Ishikawa (cell line): ENCODE results near the gene DOCK1.

ENCODE experiments used
- CEBPB ChIP-seq: IDR thresholded peaks from 2 replicates; pipeline ENCODE4 v1.6.1; 2012
- CREB1 ChIP-seq: IDR thresholded peaks from 2 replicates; pipeline ENCODE4 v1.6.1; 2012; ENCODE audit warnings: low read depth
- EGR1 ChIP-seq: IDR thresholded peaks from 2 replicates; pipeline ENCODE4 v1.6.1; 2012
- EP300 ChIP-seq: IDR thresholded peaks from 2 replicates; pipeline ENCODE4 v1.6.1; 2012; ENCODE audit warnings: borderline replicate concordance
- FOXM1 ChIP-seq: IDR thresholded peaks from 2 replicates; pipeline ENCODE4 v1.6.1; 2012; ENCODE audit warnings: low read depth, borderline replicate concordance
- MAX ChIP-seq: IDR thresholded peaks from 2 replicates; pipeline ENCODE4 v1.6.1; 2012
- RAD21 ChIP-seq: IDR thresholded peaks from 2 replicates; pipeline ENCODE4 v1.6.1; 2012; ENCODE audit warnings: low read depth
- REST ChIP-seq: IDR thresholded peaks from 2 replicates; pipeline ENCODE4 v1.6.1; 2012; ENCODE audit warnings: low read depth, mild to moderate bottlenecking
- TAF1 ChIP-seq: IDR thresholded peaks from 2 replicates; pipeline ENCODE4 v1.6.1; 2012; ENCODE audit warnings: low read depth, mild to moderate bottlenecking
- TCF12 ChIP-seq: IDR thresholded peaks from 2 replicates; pipeline ENCODE4 v1.6.1; 2012; ENCODE audit warnings: low read depth
- TEAD4 ChIP-seq: IDR thresholded peaks from 2 replicates; pipeline ENCODE4 v1.6.1; 2012
- USF1 ChIP-seq: IDR thresholded peaks from 2 replicates; pipeline ENCODE4 v1.6.1; 2012
- YY1 ChIP-seq: IDR thresholded peaks from 2 replicates; pipeline ENCODE4 v1.6.1; 2012; ENCODE audit warnings: low read depth
- ZBTB7A ChIP-seq: IDR thresholded peaks from 2 replicates; pipeline ENCODE4 v1.6.1; 2012; ENCODE audit warnings: low read depth

- TF ChIP-seq EP300 (no peak), MAX (no peak), CREB1 (no peak), REST (no peak), CEBPB (no peak), YY1 (no peak), EGR1 (no peak), ZBTB7A (no peak), TCF12 (no peak), TEAD4 (no peak), TAF1 (no peak), USF1 (no peak), FOXM1 (no peak), RAD21 (no peak)
These were observed 357.4 kb downstream of the DOCK1 start for GRCh38 chr10:127262606-127263005.
